HepG2 (cell line): ENCODE results near the gene MINDY2. TPM values are rescaled to one million over a fixed set of nuclear protein-coding genes. Genes with fewer than 3 reads are reported as not detected.

Experiments used
- BCL6 ChIP-seq: IDR thresholded peaks from 2 replicates; pipeline ENCODE4 v1.6.1; 2016; ENCODE audit warnings: missing genetic modification reagents, missing compliant biosample characterization
- DRAP1 ChIP-seq: IDR thresholded peaks from 2 replicates; pipeline ENCODE4 v1.6.1; 2016; ENCODE audit warnings: missing genetic modification reagents, missing compliant biosample characterization
- E2F5 ChIP-seq: sonication (generic); formaldehyde crosslinking; conservative IDR thresholded peaks from 2 replicates; pipeline ENCODE4 v1.4.0; 2020; ENCODE audit warnings: missing genetic modification reagents
- ETV6 ChIP-seq: sonication (generic); formaldehyde crosslinking; conservative IDR thresholded peaks from 2 replicates; pipeline ENCODE4 v1.4.0; 2020; ENCODE audit warnings: missing genetic modification reagents
- GABPA ChIP-seq, 2 experiments: IDR thresholded peaks; 2 replicates each; pipeline ENCODE4 v1.6.1; 2011 to 2016; ENCODE audit warnings: low read depth in 2 of 2, low read length in 1 of 2, missing biosample characterization in 1 of 2, missing genetic modification characterization in 1 of 2
- GATAD1 ChIP-seq: IDR thresholded peaks from 2 replicates; pipeline ENCODE4 v1.6.1; 2016; ENCODE audit warnings: missing genetic modification reagents, missing compliant biosample characterization
- HMG20A ChIP-seq: IDR thresholded peaks from 2 replicates; pipeline ENCODE4 v1.6.1; 2016; ENCODE audit warnings: borderline replicate concordance
- KLF16 ChIP-seq, 2 experiments: sonication (generic) in 1 of 2; formaldehyde crosslinking in 1 of 2; IDR thresholded peaks; 2 replicates each; pipeline versions ENCODE4 v1.6.1 to v1.8.0; 2016 to 2023; ENCODE audit warnings: missing genetic modification reagents in 2 of 2, missing compliant biosample characterization in 1 of 2
- MAFG ChIP-seq: sonication (generic); formaldehyde crosslinking; IDR thresholded peaks from 2 replicates; pipeline ENCODE4 v1.5.1; 2020; ENCODE audit warnings: mild to moderate bottlenecking, missing genetic modification reagents
- NFYB ChIP-seq: sonication (generic); formaldehyde crosslinking; IDR thresholded peaks from 2 replicates; pipeline ENCODE4 v1.4.0; 2020; ENCODE audit warnings: missing genetic modification reagents
- PAF1 ChIP-seq: IDR thresholded peaks from 2 replicates; pipeline ENCODE4 v1.6.1; 2016; ENCODE audit warnings: missing genetic modification reagents, missing compliant biosample characterization
- PATZ1 ChIP-seq: sonication (generic); formaldehyde crosslinking; IDR thresholded peaks from 2 replicates; pipeline ENCODE4 v1.4.0; 2020; ENCODE audit warnings: missing genetic modification reagents
- PAWR ChIP-seq: sonication (generic); formaldehyde crosslinking; IDR thresholded peaks from 2 replicates; pipeline ENCODE4 v1.4.0; 2020; ENCODE audit warnings: missing genetic modification reagents, mild to moderate bottlenecking, borderline replicate concordance
- SRSF1 ChIP-seq: fragments of 200-400 bp; formaldehyde crosslinking; optimal IDR thresholded peaks from 2 replicates; pipeline ENCODE3; 2017; ENCODE audit warnings: mild to moderate bottlenecking, low read depth, low read length, moderate library complexity
- TBP ChIP-seq: sonication (generic); formaldehyde crosslinking; IDR thresholded peaks from 2 replicates; pipeline ENCODE4 v1.5.0; 2020; ENCODE audit warnings: missing genetic modification reagents
- UBTF ChIP-seq: sonication (generic); formaldehyde crosslinking; IDR thresholded peaks from 2 replicates; pipeline ENCODE4 v1.4.0; 2020; ENCODE audit warnings: mild to moderate bottlenecking, missing genetic modification reagents
- ZFP90 ChIP-seq: sonication (generic); formaldehyde crosslinking; IDR thresholded peaks from 2 replicates; pipeline ENCODE4 v1.8.0; 2022; ENCODE audit warnings: missing genetic modification reagents, mild to moderate bottlenecking, inconsistent platforms, borderline replicate concordance
- ZNF280D ChIP-seq: sonication (generic); formaldehyde crosslinking; IDR thresholded peaks from 2 replicates; pipeline ENCODE4 v1.5.1; 2020; ENCODE audit warnings: mild to moderate bottlenecking, missing genetic modification reagents
- ZNF296 ChIP-seq: sonication (generic); formaldehyde crosslinking; conservative IDR thresholded peaks from 2 replicates; pipeline ENCODE4 v1.5.0; 2020; ENCODE audit warnings: mild to moderate bottlenecking, missing genetic modification reagents
- ZNF746 ChIP-seq: sonication (generic); formaldehyde crosslinking; IDR thresholded peaks from 2 replicates; pipeline ENCODE4 v1.8.0; 2022; ENCODE audit warnings: mild to moderate bottlenecking, missing genetic modification reagents
- ZNF782 ChIP-seq: sonication (generic); formaldehyde crosslinking; IDR thresholded peaks from 2 replicates; pipeline ENCODE4 v1.4.0; 2020; ENCODE audit warnings: missing genetic modification reagents, mild to moderate bottlenecking, borderline replicate concordance
- polyA plus RNA-seq, 8 experiments: library from polyadenylated mRNA; depleted of rRNA in 3 of 8; stranded (reverse) in 7 of 8; unstranded in 1 of 8; fragments of >200 nt; fragmentation: Illumina TruSeq in 4 of 8; extraction: Trizol in 4 of 8; gene quantifications; 2 replicates each; pipeline versions ENCODE4 v1.2.1 to v1.2.3, GENCODE V29; 2011 to 2016; ENCODE audit warnings: low read depth in 4 of 8, missing spikeins in 1 of 8, mixed read lengths in 1 of 8; ENCODE audit not compliant: insufficient read depth in 1 of 8
- total RNA-seq, 5 experiments: library from RNA; depleted of rRNA; stranded (reverse); fragments of >200 nt; fragmentation: Illumina TruSeq; extraction: Trizol; gene quantifications; 2 replicates each; pipeline ENCODE4 v1.2.3, GENCODE V29; 2016; ENCODE audit warnings: low read depth in 1 of 5

MINDY2 gene
- total and polyA plus RNA-seq, 2 of the 13 experiments (the other 11 are each of a cell fraction or from before 2014, with no cell fraction given), result 7.2 to 12.6 TPM

- peak; percentile 50 for TF ChIP-seq GABPA (IDR thresholded peaks at IDR 0.05; ENCODE audit: low read depth, low read length)
- peak; percentile 86 for TF ChIP-seq GABPA (CRISPR knock-in tag; IDR thresholded peaks at IDR 0.05; ENCODE audit: low read depth)
- TF ChIP-seq PAWR, result no peak
- TF ChIP-seq E2F5 (CRISPR knock-in tag), result no peak
- no peak for TF ChIP-seq ZNF296 (CRISPR knock-in tag)
- no peak for TF ChIP-seq HMG20A (CRISPR knock-in tag)
- peak; percentile 70; the same call in 1 of the 2 replicates for TF ChIP-seq NFYB (CRISPR knock-in tag)
- peak; percentile 69 for TF ChIP-seq SRSF1
- TF ChIP-seq MAFG (CRISPR knock-in tag), result no peak
- peak; percentile 63 for TF ChIP-seq PATZ1 (CRISPR knock-in tag)
- peak; percentile 99 for TF ChIP-seq UBTF
- no peak for TF ChIP-seq ZNF280D
- TF ChIP-seq ZNF782 (CRISPR knock-in tag), result peak; percentile 81; the same call in 1 of the 2 replicates
- no peak for TF ChIP-seq TBP (CRISPR knock-in tag)
- peak; percentile 92 for TF ChIP-seq DRAP1 (CRISPR knock-in tag)
- peak; percentile 29; the same call in 1 of the 2 replicates for TF ChIP-seq ETV6 (CRISPR knock-in tag)
- TF ChIP-seq PAF1, result no peak
- TF ChIP-seq ZFP90 (CRISPR knock-in tag), result peak; percentile 82; the same call in 1 of the 2 replicates
- TF ChIP-seq BCL6 (CRISPR knock-in tag), result peak; percentile 33
- TF ChIP-seq GATAD1 (CRISPR knock-in tag), result peak; percentile 45; the same call in 1 of the 2 replicates
- TF ChIP-seq KLF16 (CRISPR knock-in tag; IDR thresholded peaks at IDR 0.05), result peak in 1 of 2 experiments; percentile 69; a peak in 2 of 4 replicates
- TF ChIP-seq ZNF746 (CRISPR knock-in tag), result peak; percentile 63; the same call in 1 of the 2 replicates
Measured at GRCh38 chr15:58770857-58771620, at the start of gene MINDY2 (continued).
